Heart right ventricle (tissue), 16 donors: ENCODE measurements around the gene DUSP2. TPM values are rescaled to one million over a fixed set of nuclear protein-coding genes. Genes with fewer than 3 reads are reported as not detected.

Experiments used
- ATAC-seq, 8 donors: fragments of 200-7000 bp; cut with Tn5 transposase; one replicate each; pipeline ENCODE4 v1.9.1; 2020; ENCODE audit warnings: mild to moderate bottlenecking in 8 of 8, moderate library complexity in 8 of 8, moderate number of reproducible peaks in 1 of 8
- DNase-seq, 2 donors: peaks; one replicate each; pipeline ENCODE4 v3.0.0-alpha.2; 2020
- H3K27ac ChIP-seq, 10 donors: fragments of 200-600 bp; sonication (generic) in 2 of 10; one replicate each; pipeline versions ENCODE4 v1.5.0 to v1.8.0; 2020 to 2022; ENCODE audit warnings: mild to moderate bottlenecking in 3 of 10
- H3K27me3 ChIP-seq, 7 donors: fragments of 200-600 bp; one replicate each; pipeline ENCODE4 v1.8.0; 2021 to 2022; ENCODE audit warnings: mild to moderate bottlenecking in 2 of 7
- H3K36me3 ChIP-seq, 9 donors: fragments of 200-600 bp; sonication (generic) in 1 of 9; one replicate each; pipeline versions ENCODE4 v1.5.0 to v1.8.0; 2020 to 2022; ENCODE audit warnings: mild to moderate bottlenecking in 2 of 9
- H3K4me1 ChIP-seq, 9 donors: fragments of 200-600 bp; sonication (generic) in 1 of 9; one replicate each; pipeline versions ENCODE4 v1.5.0 to v1.8.0; 2020 to 2022; ENCODE audit warnings: mild to moderate bottlenecking in 4 of 9
- H3K4me3 ChIP-seq, 10 donors: fragments of 200-600 bp; sonication (generic) in 2 of 10; one replicate each; pipeline versions ENCODE4 v1.5.0 to v1.8.0; 2020 to 2022; ENCODE audit warnings: mild to moderate bottlenecking in 7 of 10, moderate library complexity in 2 of 10
- H3K9me3 ChIP-seq, 11 donors: fragments of 200-600 bp in 10 of 11; sonication (generic) in 2 of 11; one replicate each; pipeline versions ENCODE4 v1.5.0 to v1.8.0; 2013 to 2022; ENCODE audit warnings: mild to moderate bottlenecking in 2 of 11, control low read depth in 1 of 11, moderate library complexity in 1 of 11
- WGBS, 2 donors: extraction: QIAGEN DNeasy Blood & Tissue Kit; methylation state at CpG; one replicate each; pipeline ENCODE4 v1.1.7; 2013; ENCODE audit warnings: inconsistent platforms in 1 of 2; 5-methylcytosine and 5-hydroxymethylcytosine counted together
- intact Hi-C, 10 donors: fragments of 100-400 bp; cut with DNase I; formaldehyde crosslinking; loops; one replicate each; pipeline versions ENCODE4 v1.11.1 to v1.14.2; 2022
- polyA plus RNA-seq, 2 donors: library from polyadenylated mRNA; stranded (reverse); fragments of 200-250 nt; gene quantifications; one replicate each; pipeline ENCODE4 v1.2.3, GENCODE V29; 2013
- total RNA-seq, 10 donors: library from RNA; stranded (reverse); fragmentation: NEBNext Ultra II Directional in 3 of 10; extraction: Animal tissue kit (Norgen Biotek cat#: 25700) in 3 of 10; gene quantifications; one replicate each; pipeline versions ENCODE4 v1.2.1 to v1.2.4, GENCODE V29; 2021 to 2023
- TF ChIP-seq, protein P1 (sequence below), 9 donors: fragments of 200-600 bp; sonication (generic) in 2 of 9; IDR thresholded peaks; one replicate each; pipeline versions ENCODE4 v1.5.0 to v1.8.0; 2021 to 2022; ENCODE audit warnings: antibody characterized with exemption in 9 of 9, mild to moderate bottlenecking in 5 of 9, moderate library complexity in 1 of 9
- donor health status: Arrhythmogenic right ventricular cardiomyopathy.
- donor health status: ischemic (EF 13 %, LVEDD 7.1; RV severe dilation, severe dysfunction).
- donor health status: healthy with polysubstance abuse.
- donor health status: DM: no; HTN: yes; CAD: no.
- donor health status: DM: no; HTN: no; CAD: no.
- donor health status: ischemic (EF 25% LVEDD 6.9; RV normal size, moderate dysfunction).
- donor health status: ischemic (EF 25% LVEDD 5.7; RV mildly dilated, moderate dysfunction).
- donor health status: healthy.
- donor health status: DM: yes; HTN: yes; CAD: no.
- donor health status: Ischemic cardiomyopathy.
- donor health status: ischemic (EF 35%, LVEDD 5.7; RV mildly dilated, moderate dysfunction).
- donor health status: nonischemic (EF 11% LVEDD 7.7; RV severe dilation, severe dysfunction).
- donor health status: DM: yes; HTN: yes; CAD: no.
- donor health status: PGD.
- donor health status: ischemic (EF 29% LVEDD 5.4; RV normal size, mild dysfunction).
- donor health status: nonischemic (EF 23%, LVEDD 6.1; RV moderate dilation, normal function).

The DUSP2 gene
- total and polyA plus RNA-seq, 12 donors = 0.61 to 29.1 (median 2.7) TPM

DNA sequence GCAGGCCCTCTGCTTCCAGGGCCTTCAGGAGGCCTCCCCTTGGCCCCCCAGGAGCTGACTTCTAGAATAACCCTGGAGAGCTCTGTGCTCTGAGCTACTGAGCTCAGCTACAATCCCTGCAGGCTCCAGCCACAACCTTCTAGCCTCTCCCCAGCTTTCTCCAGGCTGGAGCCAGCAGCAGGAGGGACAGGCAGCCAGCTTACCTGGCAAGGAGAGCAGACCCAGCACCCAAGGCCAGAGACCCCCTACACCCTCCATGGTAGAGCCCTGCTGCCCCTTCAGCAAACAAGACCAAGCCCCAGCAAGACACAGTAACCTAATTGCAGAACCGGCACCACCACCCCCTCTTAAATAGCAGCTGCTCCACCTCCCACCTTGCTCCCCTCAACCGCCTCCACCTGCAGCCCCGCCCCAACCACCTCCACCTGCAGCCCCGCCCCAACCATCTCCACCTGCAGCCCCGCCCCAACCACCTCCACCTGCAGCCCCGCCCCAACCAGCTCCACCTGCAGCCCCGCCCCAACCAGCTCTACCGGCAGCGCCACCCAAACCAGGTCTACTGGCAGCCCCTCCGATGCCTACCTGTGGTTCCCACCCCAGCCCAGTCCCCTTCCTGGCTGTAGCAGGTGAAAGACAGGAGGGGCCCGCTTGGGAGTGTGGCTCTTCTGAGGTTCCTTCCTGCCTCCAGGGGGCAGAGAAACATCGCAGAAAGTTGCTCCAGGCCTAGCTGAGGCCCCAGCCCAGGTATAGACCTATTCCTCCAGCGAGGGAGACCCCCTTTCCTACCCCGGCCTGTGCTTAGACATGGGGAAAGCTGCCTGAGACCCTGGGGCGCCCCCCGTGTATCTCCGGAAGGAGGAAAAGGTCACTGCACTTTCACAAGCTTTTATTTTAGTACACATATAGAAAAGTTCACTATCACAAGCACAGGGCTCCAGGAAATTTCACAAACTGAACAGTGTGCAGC, 6.8 kb downstream of the DUSP2 start, which contains the start of gene ASTL:
Gene ASTL (minus strand): TSS at position 324 of the 967 bp plus-strand sequence. CDS start 66 bp downstream, at position 258.
- intact Hi-C loops = loop anchor here in 7 of 10 donors (2.0 to 10.0 kb wide), 7 partner anchors 34 to 374 kb away; partner anchors contain the start of gene NEURL3 (in 3 of the 7)
- DNase-seq (peak in 1 of 2 donors; percentile 32), ATAC-seq (peak in 7 of 8 donors; percentile 35 to 72 (median 62))
- Histone ChIP-seq H3K4me1 (peaks cover 0 to 8% (median 0%) of the 10 kb centered on the region in 9 donors), H3K27ac (no peak within 1 kb of the TSS), H3K9me3 (no peaks in the 10 kb centered on the region), H3K4me3 (no peak within 1 kb of the TSS), H3K36me3 (peaks cover 0 to under 1% (median 0%) of the 10 kb centered on the region in 9 donors), H3K27me3 (peaks cover 0 to 14% (median 0%) of the 10 kb centered on the region in 7 donors)
- 15 to 17% methylated on average over 16 to 17 of the region's 17 CpGs for WGBS, 2 donors
- TF ChIP-seq, protein P1, sequence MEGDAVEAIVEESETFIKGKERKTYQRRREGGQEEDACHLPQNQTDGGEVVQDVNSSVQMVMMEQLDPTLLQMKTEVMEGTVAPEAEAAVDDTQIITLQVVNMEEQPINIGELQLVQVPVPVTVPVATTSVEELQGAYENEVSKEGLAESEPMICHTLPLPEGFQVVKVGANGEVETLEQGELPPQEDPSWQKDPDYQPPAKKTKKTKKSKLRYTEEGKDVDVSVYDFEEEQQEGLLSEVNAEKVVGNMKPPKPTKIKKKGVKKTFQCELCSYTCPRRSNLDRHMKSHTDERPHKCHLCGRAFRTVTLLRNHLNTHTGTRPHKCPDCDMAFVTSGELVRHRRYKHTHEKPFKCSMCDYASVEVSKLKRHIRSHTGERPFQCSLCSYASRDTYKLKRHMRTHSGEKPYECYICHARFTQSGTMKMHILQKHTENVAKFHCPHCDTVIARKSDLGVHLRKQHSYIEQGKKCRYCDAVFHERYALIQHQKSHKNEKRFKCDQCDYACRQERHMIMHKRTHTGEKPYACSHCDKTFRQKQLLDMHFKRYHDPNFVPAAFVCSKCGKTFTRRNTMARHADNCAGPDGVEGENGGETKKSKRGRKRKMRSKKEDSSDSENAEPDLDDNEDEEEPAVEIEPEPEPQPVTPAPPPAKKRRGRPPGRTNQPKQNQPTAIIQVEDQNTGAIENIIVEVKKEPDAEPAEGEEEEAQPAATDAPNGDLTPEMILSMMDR (IDR thresholded peaks at IDR 0.05) = peak; percentile 11 to 63 (median 52)

GRCh38 chr2:96137321-96138178, 7.7 kb downstream of the DUSP2 start:
- intact Hi-C loops = loop anchor here in 7 of 10 donors (2.0 to 10.0 kb wide), 7 partner anchors 35 to 375 kb away; partner anchors contain the start of gene NEURL3 (in 3 of the 7)
- TF ChIP-seq, protein P1 (IDR thresholded peaks at IDR 0.05) = no peak
- no peaks in the 10 kb centered on the region for H3K36me3 ChIP-seq
- DNase-seq = peak in 1 of 2 donors; percentile 9
- peaks cover 0 to 3% (median 0%) of the 10 kb centered on the region in 9 donors for H3K4me1 ChIP-seq
- no peaks in the 10 kb centered on the region for H3K9me3 ChIP-seq
- no peak overlapping the region for H3K4me3 ChIP-seq
- ATAC-seq = peak in 3 of 8 donors; percentile 5 to 23 (median 16)
- no peak overlapping the region for H3K27ac ChIP-seq
- 82 to 91% methylated on average over 15 of the region's 15 CpGs for WGBS, 2 donors
- peaks cover 0 to 16% (median 0%) of the 10 kb centered on the region in 7 donors for H3K27me3 ChIP-seq

- Histone ChIP-seq H3K27ac (no peak overlapping the region), H3K36me3 (no peaks in the 10 kb centered on the region), H3K4me1 (no peaks in the 10 kb centered on the region), H3K9me3 (no peaks in the 10 kb centered on the region), H3K4me3 (no peak overlapping the region), H3K27me3 (peaks cover 0 to 16% (median 0%) of the 10 kb centered on the region in 7 donors)
- ATAC-seq = no peak
- intact Hi-C loops = loop anchor here in 6 of 10 donors (5.0 to 10.0 kb wide), 5 partner anchors 36 to 376 kb away; partner anchors contain the start of gene NEURL3 (in 3 of the 6)
- 83 to 87% methylated on average over 8 of the region's 8 CpGs for WGBS, 2 donors
- TF ChIP-seq, protein P1 (IDR thresholded peaks at IDR 0.05) = no peak
- DNase-seq = no peak
These were observed 9.0 kb downstream of the DUSP2 start for GRCh38 chr2:96136129-96136720.
